Astrocyte of the cerebellum (primary cell): ENCODE results near the gene CSF3R.

Source experiments
- DNase-seq: peaks from one replicate; pipeline ENCODE4 v3.0.0-alpha.2; 2011; ENCODE audit warnings: low read depth
- H3K4me3 ChIP-seq: 2 replicates; pipeline ENCODE4 v1.5.1; 2011; ENCODE audit warnings: mild to moderate bottlenecking, low read depth, low read length, moderate library complexity
- in situ Hi-C: cut with HindIII; loops from 2 replicates; pipeline ENCODE4 v1.10.0; 2017; ENCODE audit warnings: low sequenced_read_pairs
- TF ChIP-seq, protein P1 (sequence below): IDR thresholded peaks from 2 replicates; pipeline ENCODE4 v1.5.1; 2012; ENCODE audit warnings: low read length, low read depth, moderate library complexity, mild to moderate bottlenecking; ENCODE audit errors: missing control alignments

The CSF3R gene

DNA sequence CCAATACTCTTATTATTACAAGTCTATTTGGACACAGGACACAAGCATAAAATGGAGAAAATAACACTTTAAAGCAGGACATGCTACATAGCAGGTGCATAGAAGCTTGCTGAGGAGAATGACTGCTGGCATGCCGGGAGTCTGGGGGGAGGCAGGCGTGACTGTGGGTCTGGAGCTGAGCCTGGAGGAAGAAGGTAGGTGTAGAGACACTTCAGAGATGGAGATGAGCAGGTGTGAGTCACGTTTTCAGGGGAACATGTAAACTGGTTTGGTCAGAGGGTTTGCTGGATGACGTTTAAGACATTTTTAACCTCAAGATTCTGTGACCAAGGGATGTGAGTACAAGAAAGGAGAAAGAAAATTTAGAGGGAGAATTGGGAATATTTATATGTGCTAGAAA is 56.9 kb downstream of the CSF3R start:
- TF ChIP-seq, protein P1, sequence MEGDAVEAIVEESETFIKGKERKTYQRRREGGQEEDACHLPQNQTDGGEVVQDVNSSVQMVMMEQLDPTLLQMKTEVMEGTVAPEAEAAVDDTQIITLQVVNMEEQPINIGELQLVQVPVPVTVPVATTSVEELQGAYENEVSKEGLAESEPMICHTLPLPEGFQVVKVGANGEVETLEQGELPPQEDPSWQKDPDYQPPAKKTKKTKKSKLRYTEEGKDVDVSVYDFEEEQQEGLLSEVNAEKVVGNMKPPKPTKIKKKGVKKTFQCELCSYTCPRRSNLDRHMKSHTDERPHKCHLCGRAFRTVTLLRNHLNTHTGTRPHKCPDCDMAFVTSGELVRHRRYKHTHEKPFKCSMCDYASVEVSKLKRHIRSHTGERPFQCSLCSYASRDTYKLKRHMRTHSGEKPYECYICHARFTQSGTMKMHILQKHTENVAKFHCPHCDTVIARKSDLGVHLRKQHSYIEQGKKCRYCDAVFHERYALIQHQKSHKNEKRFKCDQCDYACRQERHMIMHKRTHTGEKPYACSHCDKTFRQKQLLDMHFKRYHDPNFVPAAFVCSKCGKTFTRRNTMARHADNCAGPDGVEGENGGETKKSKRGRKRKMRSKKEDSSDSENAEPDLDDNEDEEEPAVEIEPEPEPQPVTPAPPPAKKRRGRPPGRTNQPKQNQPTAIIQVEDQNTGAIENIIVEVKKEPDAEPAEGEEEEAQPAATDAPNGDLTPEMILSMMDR: no peak
- in situ Hi-C loops: no loop called here
- no peak overlapping the region for H3K4me3 ChIP-seq
- DNase-seq: no peak

- no peak for DNase-seq
- TF ChIP-seq, protein P1: no peak
- in situ Hi-C loops: no loop called here
- no peak overlapping the region for H3K4me3 ChIP-seq
These were observed 61.1 kb downstream of the CSF3R start for GRCh38 chr1:36421649-36422048.

- peak; percentile 76 for DNase-seq
- H3K4me3 ChIP-seq: no peak overlapping the region
- in situ Hi-C loops: no loop called here
- TF ChIP-seq, protein P1: peak; percentile 97
These were observed 61.8 kb downstream of the CSF3R start for GRCh38 chr1:36420836-36421317.

- in situ Hi-C loops: no loop called here
- no peak for DNase-seq
- TF ChIP-seq, protein P1: no peak
- no peak overlapping the region for H3K4me3 ChIP-seq
These were observed 62.3 kb downstream of the CSF3R start for GRCh38 chr1:36420409-36420808.

- TF ChIP-seq, protein P1: no peak
- in situ Hi-C loops: no loop called here
- H3K4me3 ChIP-seq: no peak overlapping the region
- DNase-seq: no peak
These were observed 63.1 kb downstream of the CSF3R start for GRCh38 chr1:36419569-36419968.

GRCh38 chr1:36419140-36419539 is 63.6 kb downstream of the CSF3R start:
- in situ Hi-C loops: no loop called here
- H3K4me3 ChIP-seq: no peak overlapping the region
- TF ChIP-seq, protein P1: no peak
- DNase-seq: no peak

DNA sequence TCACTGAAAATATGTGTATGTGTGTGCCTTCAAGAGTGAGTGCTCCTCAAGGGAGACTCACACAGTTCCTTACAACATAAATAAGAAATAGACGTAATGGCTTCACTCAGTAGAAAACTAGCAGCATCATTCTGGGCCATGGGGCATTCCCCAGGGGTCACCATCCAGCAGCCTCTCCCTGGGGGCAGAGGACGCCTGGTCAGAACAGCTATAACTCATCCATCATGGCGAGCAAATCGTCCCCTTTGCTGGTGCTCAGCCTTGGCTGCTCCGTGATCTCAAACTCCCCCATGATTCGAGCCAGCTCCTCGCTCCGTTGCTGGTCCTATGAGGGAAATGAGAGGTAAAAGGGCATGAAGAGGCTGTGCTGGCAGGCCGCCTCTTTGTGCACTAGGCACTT is 64.8 kb downstream of the CSF3R start:
- no peak for DNase-seq
- H3K4me3 ChIP-seq: no peak overlapping the region
- in situ Hi-C loops: no loop called here
- TF ChIP-seq, protein P1: no peak
